ENCODE results near the gene ATP8A2. TPM values are rescaled to one million over a fixed set of nuclear protein-coding genes. Genes with fewer than 3 reads are reported as not detected.

ATP8A2 gene
- total RNA-seq, 1 experiment from 2014 or later = 0.20 TPM

- no peak for DNase-seq (ENCODE audit: extremely low read depth, low read depth)
These were observed 8.3 kb downstream of the ATP8A2 start for GRCh38 chr13:25380082-25380481.

GRCh38 chr13:25380741-25381324, 9.1 kb downstream of the ATP8A2 start:
- DNase-seq (ENCODE audit: extremely low read depth, low read depth) = no peak

- DNase-seq (ENCODE audit: extremely low read depth, low read depth) = no peak
These were observed 13.1 kb downstream of the ATP8A2 start for GRCh38 chr13:25384758-25385410.

GRCh38 chr13:25391932-25392331, 20.2 kb downstream of the ATP8A2 start:
- DNase-seq (ENCODE audit: extremely low read depth, low read depth) = no peak

- no peak for DNase-seq (ENCODE audit: extremely low read depth, low read depth)
These were observed 22.8 kb downstream of the ATP8A2 start for GRCh38 chr13:25394402-25395060.

GRCh38 chr13:25397763-25398162, 26.0 kb downstream of the ATP8A2 start:
- no peak for DNase-seq (ENCODE audit: extremely low read depth, low read depth)

GRCh38 chr13:25400925-25401324, 29.2 kb downstream of the ATP8A2 start:
- no peak for DNase-seq (ENCODE audit: extremely low read depth, low read depth)

GRCh38 chr13:25401958-25402357, 30.2 kb downstream of the ATP8A2 start:
- DNase-seq (ENCODE audit: extremely low read depth, low read depth) = no peak

GRCh38 chr13:25406377-25406776, 34.6 kb downstream of the ATP8A2 start:
- no peak for DNase-seq (ENCODE audit: extremely low read depth, low read depth)

GRCh38 chr13:25409938-25410337, 38.2 kb downstream of the ATP8A2 start:
- no peak for DNase-seq (ENCODE audit: extremely low read depth, low read depth)

GRCh38 chr13:25415241-25415640, 43.5 kb downstream of the ATP8A2 start:
- DNase-seq (ENCODE audit: extremely low read depth, low read depth) = no peak

- no peak for DNase-seq (ENCODE audit: extremely low read depth, low read depth)
These were observed 45.8 kb downstream of the ATP8A2 start for GRCh38 chr13:25417535-25417934.

GRCh38 chr13:25420161-25420560, 48.4 kb downstream of the ATP8A2 start:
- no peak for DNase-seq (ENCODE audit: extremely low read depth, low read depth)

GRCh38 chr13:25421612-25422011, 49.8 kb downstream of the ATP8A2 start:
- no peak for DNase-seq (ENCODE audit: extremely low read depth, low read depth)

GRCh38 chr13:25422153-25422552, 50.4 kb downstream of the ATP8A2 start:
- no peak for DNase-seq (ENCODE audit: extremely low read depth, low read depth)

- DNase-seq (ENCODE audit: extremely low read depth, low read depth) = no peak
These were observed 52.1 kb downstream of the ATP8A2 start for GRCh38 chr13:25423831-25424230.

GRCh38 chr13:25429466-25429865, 57.7 kb downstream of the ATP8A2 start:
- no peak for DNase-seq (ENCODE audit: extremely low read depth, low read depth)

GRCh38 chr13:25432691-25433090, 60.9 kb downstream of the ATP8A2 start:
- DNase-seq (ENCODE audit: extremely low read depth, low read depth) = no peak

GRCh38 chr13:25440061-25440460, 68.3 kb downstream of the ATP8A2 start:
- no peak for DNase-seq (ENCODE audit: extremely low read depth, low read depth)

GRCh38 chr13:25446261-25446660, 74.5 kb downstream of the ATP8A2 start:
- DNase-seq (ENCODE audit: extremely low read depth, low read depth) = no peak

- DNase-seq (ENCODE audit: extremely low read depth, low read depth) = no peak
These were observed 75.6 kb downstream of the ATP8A2 start for GRCh38 chr13:25447396-25447795.

- DNase-seq (ENCODE audit: extremely low read depth, low read depth) = peak; percentile 26
These were observed 82.1 kb downstream of the ATP8A2 start for GRCh38 chr13:25453850-25454365.

Data from NCI-H460 (cell line).